ENCODE measurements around the gene SSU72.

- TF ChIP-seq CTCF (IDR thresholded peaks at IDR 0.05; ENCODE audit: low read depth, low read length) (no peak), POLR2A (IDR thresholded peaks at IDR 0.05; ENCODE audit: extremely low read depth, insufficient read length) (no peak), MAX (IDR thresholded peaks at IDR 0.05; ENCODE audit: low read depth, low read length) (no peak), MYC (IDR thresholded peaks at IDR 0.05; ENCODE audit: low read depth, low read length) (no peak)
Observed at GRCh38 chr1:1545946-1546737, 28.5 kb downstream of the SSU72 start.

All from NB4 (cell line).